Measurements from ENCODE around the gene SPATS2L. TPM values are rescaled to one million over a fixed set of nuclear protein-coding genes. Genes with fewer than 3 reads are reported as not detected.

Gene SPATS2L
- total RNA-seq, 1 experiment from 2014 or later = 47.3 TPM

DNA sequence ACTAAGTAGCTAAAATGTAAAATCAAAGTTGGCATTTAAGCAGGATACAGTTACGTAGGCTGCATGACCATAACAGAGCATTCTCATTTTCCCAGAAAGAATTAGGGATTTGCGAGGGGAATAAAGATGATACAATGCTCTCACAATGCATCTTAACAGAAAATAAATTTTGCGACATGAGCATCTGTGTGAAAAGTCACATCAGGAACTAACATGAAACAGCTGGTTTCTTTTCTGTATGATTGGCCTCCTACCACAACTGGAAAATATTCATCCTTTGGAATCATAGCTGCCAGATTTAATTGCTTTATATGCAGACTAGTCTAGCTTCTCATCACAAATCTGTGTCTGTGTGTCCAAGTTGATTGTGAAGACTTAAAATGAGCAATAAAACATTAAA, 137.4 kb downstream of the SPATS2L start:
- H3K23me2 ChIP-seq (ENCODE audit: insufficient read length, low read depth, low read length, poor library complexity, severe bottlenecking) = no peaks in the 10 kb centered on the region
- H3K27ac Mint-ChIP-seq = no peak overlapping the region
- H3K4me3 Mint-ChIP-seq = no peak overlapping the region

More for the DNA sequence above, 137.4 kb downstream of the SPATS2L start:
- Mint-ChIP-seq H3K4me1 (no peaks in the 10 kb centered on the region), H3K27me3 (ENCODE audit: low read depth) (no peaks in the 10 kb centered on the region), H3K9me3 (no peaks in the 10 kb centered on the region), H3K36me3 (ENCODE audit: insufficient read depth in 1 of 3, low read depth in 3 of 3) (peaks cover 2 to 51% (median 18%) of the 10 kb centered on the region in 3 experiments; a peak in 6 of 7 replicates)
- no peak overlapping the region for H3K18ac ChIP-seq (ENCODE audit: insufficient read length, low read depth, low read length)
- no peak overlapping the region for H3T11ph ChIP-seq (ENCODE audit: low read length)
- H4K5ac ChIP-seq (ENCODE audit: insufficient read length, low read depth, low read length) = no peak overlapping the region
- no peaks in the 10 kb centered on the region for H3K9me3 ChIP-seq (ENCODE audit: control insufficient read depth, low read depth, low read length)
- no peak overlapping the region for H3K56ac ChIP-seq (ENCODE audit: insufficient read length, low read depth, low read length)
- no peaks in the 10 kb centered on the region for H3K79me1 ChIP-seq (ENCODE audit: insufficient read depth, low read depth, low read length, poor library complexity, severe bottlenecking)
- no peak overlapping the region for H2AFZ ChIP-seq (ENCODE audit: low read length)
- DNase-seq = no peak
- H2BK15ac ChIP-seq (ENCODE audit: low read depth, low read length) = no peak overlapping the region
- no peak overlapping the region for H3K14ac ChIP-seq (ENCODE audit: insufficient read depth, low read length)
- no peaks in the 10 kb centered on the region for H3K79me2 ChIP-seq (ENCODE audit: insufficient read depth, low read length)
- H3K4me1 ChIP-seq (ENCODE audit: insufficient read depth, low read length) = no peaks in the 10 kb centered on the region
- no CpG with 5 or more reads among the region's 3 CpGs for WGBS (ENCODE audit: extremely low coverage, insufficient read length, low lambda C conversion rate)
- H3K4me2 ChIP-seq (ENCODE audit: insufficient read depth, insufficient read length, low read length) = no peak overlapping the region
- no peaks in the 10 kb centered on the region for H4K20me1 ChIP-seq (ENCODE audit: control insufficient read depth, insufficient read depth, insufficient read length)
- no peak overlapping the region for H3K27ac ChIP-seq (ENCODE audit: insufficient read length, low read depth, low read length)
- no peak overlapping the region for H3K4ac ChIP-seq (ENCODE audit: low read depth, low read length)
- H2AK5ac ChIP-seq (ENCODE audit: insufficient read length, low read length) = no peak overlapping the region
- H2BK5ac ChIP-seq (ENCODE audit: insufficient read length, low read length) = no peak overlapping the region
- no peak overlapping the region for H2BK12ac ChIP-seq (ENCODE audit: insufficient read length, low read depth, low read length)
- H3K23ac ChIP-seq (ENCODE audit: insufficient read length, low read depth, low read length) = no peak overlapping the region
- H4K91ac ChIP-seq (ENCODE audit: insufficient read length, low read depth, low read length) = no peak overlapping the region
- TF ChIP-seq, protein P1, sequence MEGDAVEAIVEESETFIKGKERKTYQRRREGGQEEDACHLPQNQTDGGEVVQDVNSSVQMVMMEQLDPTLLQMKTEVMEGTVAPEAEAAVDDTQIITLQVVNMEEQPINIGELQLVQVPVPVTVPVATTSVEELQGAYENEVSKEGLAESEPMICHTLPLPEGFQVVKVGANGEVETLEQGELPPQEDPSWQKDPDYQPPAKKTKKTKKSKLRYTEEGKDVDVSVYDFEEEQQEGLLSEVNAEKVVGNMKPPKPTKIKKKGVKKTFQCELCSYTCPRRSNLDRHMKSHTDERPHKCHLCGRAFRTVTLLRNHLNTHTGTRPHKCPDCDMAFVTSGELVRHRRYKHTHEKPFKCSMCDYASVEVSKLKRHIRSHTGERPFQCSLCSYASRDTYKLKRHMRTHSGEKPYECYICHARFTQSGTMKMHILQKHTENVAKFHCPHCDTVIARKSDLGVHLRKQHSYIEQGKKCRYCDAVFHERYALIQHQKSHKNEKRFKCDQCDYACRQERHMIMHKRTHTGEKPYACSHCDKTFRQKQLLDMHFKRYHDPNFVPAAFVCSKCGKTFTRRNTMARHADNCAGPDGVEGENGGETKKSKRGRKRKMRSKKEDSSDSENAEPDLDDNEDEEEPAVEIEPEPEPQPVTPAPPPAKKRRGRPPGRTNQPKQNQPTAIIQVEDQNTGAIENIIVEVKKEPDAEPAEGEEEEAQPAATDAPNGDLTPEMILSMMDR (conservative IDR thresholded peaks at IDR 0.05) = no peak
- no peak overlapping the region for H2BK120ac ChIP-seq (ENCODE audit: low read depth, low read length, poor library complexity, severe bottlenecking)
- H4K8ac ChIP-seq (replicated peaks; ENCODE audit: insufficient read length, low read depth, low read length) = no peak overlapping the region
- no peak overlapping the region for H3K9ac ChIP-seq (ENCODE audit: extremely low read depth, insufficient read length, low read length)
- H3K27me3 ChIP-seq (ENCODE audit: insufficient read depth, low read length) = no peaks in the 10 kb centered on the region
- no peak overlapping the region for H2BK20ac ChIP-seq (ENCODE audit: low read depth, low read length, poor library complexity, severe bottlenecking)
